GM21390 (cell line): ENCODE results near the gene PRRC2B.
A peak's percentile ranks its signal among the peaks of the same experiment; 100 is the strongest.

ENCODE experiments used
- ATAC-seq: cut with Tn5 transposase; IDR thresholded peaks from one replicate; pipeline ENCODE4 v1.9.1; 2021; ENCODE audit not compliant: unreplicated experiment

The PRRC2B gene

GRCh38 chr9:131483319-131484050 lies 89.6 kb downstream of the PRRC2B start:
- no peak for ATAC-seq

GRCh38 chr9:131484051-131484445 lies 90.2 kb downstream of the PRRC2B start:
- no peak for ATAC-seq

GRCh38 chr9:131484560-131485185 lies 90.8 kb downstream of the PRRC2B start:
- ATAC-seq = no peak

- no peak for ATAC-seq
Measured at GRCh38 chr9:131485206-131485605, 91.3 kb downstream of the PRRC2B start.

GRCh38 chr9:131485728-131486422 lies 92.0 kb downstream of the PRRC2B start:
- no peak for ATAC-seq

- ATAC-seq = no peak
Measured at GRCh38 chr9:131487001-131487400, 93.1 kb downstream of the PRRC2B start.

- ATAC-seq = no peak
Measured at GRCh38 chr9:131487621-131488031, 93.7 kb downstream of the PRRC2B start.

GRCh38 chr9:131490514-131490913 lies 96.6 kb downstream of the PRRC2B start:
- no peak for ATAC-seq

- no peak for ATAC-seq
Measured at GRCh38 chr9:131491001-131491710, 97.3 kb downstream of the PRRC2B start.

- ATAC-seq = no peak
Measured at GRCh38 chr9:131492070-131492469, 98.2 kb downstream of the PRRC2B start.

GRCh38 chr9:131494296-131494870 lies 100.5 kb downstream of the PRRC2B start:
- no peak for ATAC-seq

- ATAC-seq = no peak
Measured at GRCh38 chr9:131495785-131496184, 101.9 kb downstream of the PRRC2B start.

GRCh38 chr9:131496844-131497405 lies 103.0 kb downstream of the PRRC2B start:
- ATAC-seq = no peak

- ATAC-seq = no peak
Measured at GRCh38 chr9:131499254-131499767, 105.4 kb downstream of the PRRC2B start.

- ATAC-seq = no peak
Measured at GRCh38 chr9:131500377-131500776, 106.5 kb downstream of the PRRC2B start.

GRCh38 chr9:131500939-131501541 lies 107.2 kb downstream of the PRRC2B start:
- no peak for ATAC-seq

- ATAC-seq = peak; percentile 86
Measured at GRCh38 chr9:131502781-131503625, 109.1 kb downstream of the PRRC2B start, which contains the start of gene POMT1. Gene POMT1 (plus strand): TSS chr9:131502918. CDS start chr9:131504219, 1,301 bp downstream.

GRCh38 chr9:131503626-131504465 lies 110.0 kb downstream of the PRRC2B start:
- ATAC-seq = no peak
